Body of pancreas (tissue), 4 donors: ENCODE measurements around the gene ACVR2A. TPM values are rescaled to one million over a fixed set of nuclear protein-coding genes. Genes with fewer than 3 reads are reported as not detected.
A peak's percentile ranks its signal among the peaks of the same experiment; 100 is the strongest.

ENCODE experiments used
- ATAC-seq: fragments of 150-250 bp; one replicate; pipeline ENCODE4 v1.9.1; 2016
- DNase-seq, 4 donors: peaks; one replicate each; pipeline ENCODE4 v3.0.0-alpha.2; 2019
- H3K27ac ChIP-seq, 4 donors: fragments of 200-600 bp; sonication (generic); 1 replicate in 3 of 4; 2 replicates in 1 of 4; pipeline versions ENCODE4 v1.5.1 to v1.6.1; 2016 to 2019; ENCODE audit warnings: mild to moderate bottlenecking in 1 of 4, mixed read lengths in 1 of 4, moderate library complexity in 1 of 4
- H3K27me3 ChIP-seq, 2 donors: fragments of 200-600 bp; sonication (generic); one replicate each; pipeline ENCODE4 v1.6.0; 2016; ENCODE audit warnings: mild to moderate bottlenecking in 1 of 2
- H3K36me3 ChIP-seq, 2 donors: fragments of 200-600 bp; sonication (generic); replicated peaks in 1 of 2; 2 replicates each; pipeline ENCODE4 v1.5.1; 2016; ENCODE audit warnings: low read depth in 2 of 2; ENCODE audit not compliant: insufficient read depth in 1 of 2
- H3K4me1 ChIP-seq: fragments of 200-600 bp; sonication (generic); one replicate; pipeline ENCODE4 v1.6.0; 2016
- H3K4me3 ChIP-seq, 2 donors: fragments of 200-600 bp; sonication (generic); 1 replicate in 1 of 2; 2 replicates in 1 of 2; pipeline ENCODE4 v1.5.1; 2016 to 2019
- H3K9me3 ChIP-seq, 3 donors: fragments of 200-600 bp; sonication (generic); 1 replicate in 2 of 3; 2 replicates in 1 of 3; pipeline ENCODE4 v1.5.1; 2016
- POLR2A ChIP-seq, 3 donors: fragments of 450-650 bp; IDR thresholded peaks; one replicate each; pipeline ENCODE4 v1.6.1; 2016; ENCODE audit warnings: antibody characterized with exemption in 3 of 3, mild to moderate bottlenecking in 2 of 3
- WGBS, 2 donors: methylation state at CpG; one replicate each; pipeline ENCODE4 v1.1.5; 2017; 5-methylcytosine and 5-hydroxymethylcytosine counted together
- intact Hi-C: fragments of 100-400 bp; cut with DNase I; formaldehyde crosslinking; loops from one replicate; pipeline ENCODE4 v1.15.1; 2023
- total RNA-seq, 2 donors: library from RNA; depleted of rRNA; stranded (reverse); fragments of >200 nt; gene quantifications; one replicate each; pipeline ENCODE4 v1.1.0, GENCODE V29; 2016
- TF ChIP-seq, protein P1 (sequence below), 7 experiments: fragments of 450-650 bp in 4 of 7; fragments of 200-600 bp in 3 of 7; sonication (generic) in 3 of 7; IDR thresholded peaks; one replicate each; pipeline ENCODE4 v1.5.1; 2016 to 2019; ENCODE audit warnings: antibody characterized with exemption in 7 of 7

Gene ACVR2A
- total RNA-seq, 2 donors from 2014 or later: 5.6 to 25.9 TPM

DNA sequence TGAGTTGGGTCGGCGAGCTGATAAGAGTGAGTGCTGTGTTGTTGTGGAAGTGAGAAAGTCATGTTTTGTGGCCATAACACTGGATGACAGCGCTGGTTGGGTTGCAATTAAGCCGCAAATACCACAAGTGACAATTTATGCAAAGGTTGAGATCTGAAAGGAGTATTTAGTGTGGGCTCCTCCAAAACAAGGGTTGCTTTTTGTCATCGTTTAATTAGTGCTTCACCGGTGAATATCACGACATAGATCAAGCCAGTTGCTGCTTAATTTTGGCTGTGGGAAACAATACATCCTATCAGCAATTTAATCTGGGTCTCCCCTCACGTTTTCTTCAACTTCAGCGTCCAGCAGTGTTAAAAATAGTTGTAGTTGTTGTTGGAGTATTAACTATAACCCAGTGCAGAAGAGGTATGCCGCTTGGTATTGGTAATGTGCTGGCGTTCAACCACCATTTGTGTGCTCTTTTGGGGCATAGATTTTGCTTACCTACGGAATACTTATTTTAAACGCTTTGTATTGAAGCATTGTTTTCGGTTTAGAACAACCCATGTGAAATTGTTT lies 662 bp downstream of the ACVR2A start:
- H3K4me1 ChIP-seq: peaks cover 40% of the 10 kb centered on the region
- ATAC-seq (no peak), DNase-seq (no peak)
- TF ChIP-seq, protein P1, sequence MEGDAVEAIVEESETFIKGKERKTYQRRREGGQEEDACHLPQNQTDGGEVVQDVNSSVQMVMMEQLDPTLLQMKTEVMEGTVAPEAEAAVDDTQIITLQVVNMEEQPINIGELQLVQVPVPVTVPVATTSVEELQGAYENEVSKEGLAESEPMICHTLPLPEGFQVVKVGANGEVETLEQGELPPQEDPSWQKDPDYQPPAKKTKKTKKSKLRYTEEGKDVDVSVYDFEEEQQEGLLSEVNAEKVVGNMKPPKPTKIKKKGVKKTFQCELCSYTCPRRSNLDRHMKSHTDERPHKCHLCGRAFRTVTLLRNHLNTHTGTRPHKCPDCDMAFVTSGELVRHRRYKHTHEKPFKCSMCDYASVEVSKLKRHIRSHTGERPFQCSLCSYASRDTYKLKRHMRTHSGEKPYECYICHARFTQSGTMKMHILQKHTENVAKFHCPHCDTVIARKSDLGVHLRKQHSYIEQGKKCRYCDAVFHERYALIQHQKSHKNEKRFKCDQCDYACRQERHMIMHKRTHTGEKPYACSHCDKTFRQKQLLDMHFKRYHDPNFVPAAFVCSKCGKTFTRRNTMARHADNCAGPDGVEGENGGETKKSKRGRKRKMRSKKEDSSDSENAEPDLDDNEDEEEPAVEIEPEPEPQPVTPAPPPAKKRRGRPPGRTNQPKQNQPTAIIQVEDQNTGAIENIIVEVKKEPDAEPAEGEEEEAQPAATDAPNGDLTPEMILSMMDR (IDR thresholded peaks at IDR 0.05): no peak
- no peak for TF ChIP-seq POLR2A (IDR thresholded peaks at IDR 0.05)
- no peaks in the 10 kb centered on the region for H3K36me3 ChIP-seq
- intact Hi-C loops: no loop called here
- peak overlapping the region; percentile 31 to 69 for H3K4me3 ChIP-seq
- no peaks in the 10 kb centered on the region for H3K27me3 ChIP-seq
- H3K9me3 ChIP-seq: no peaks in the 10 kb centered on the region
- 0 to 1% methylated on average over 14 of the region's 14 CpGs for WGBS, 2 donors
- H3K27ac ChIP-seq: peak overlapping the region; percentile 22 to 98 (median 90)

DNA sequence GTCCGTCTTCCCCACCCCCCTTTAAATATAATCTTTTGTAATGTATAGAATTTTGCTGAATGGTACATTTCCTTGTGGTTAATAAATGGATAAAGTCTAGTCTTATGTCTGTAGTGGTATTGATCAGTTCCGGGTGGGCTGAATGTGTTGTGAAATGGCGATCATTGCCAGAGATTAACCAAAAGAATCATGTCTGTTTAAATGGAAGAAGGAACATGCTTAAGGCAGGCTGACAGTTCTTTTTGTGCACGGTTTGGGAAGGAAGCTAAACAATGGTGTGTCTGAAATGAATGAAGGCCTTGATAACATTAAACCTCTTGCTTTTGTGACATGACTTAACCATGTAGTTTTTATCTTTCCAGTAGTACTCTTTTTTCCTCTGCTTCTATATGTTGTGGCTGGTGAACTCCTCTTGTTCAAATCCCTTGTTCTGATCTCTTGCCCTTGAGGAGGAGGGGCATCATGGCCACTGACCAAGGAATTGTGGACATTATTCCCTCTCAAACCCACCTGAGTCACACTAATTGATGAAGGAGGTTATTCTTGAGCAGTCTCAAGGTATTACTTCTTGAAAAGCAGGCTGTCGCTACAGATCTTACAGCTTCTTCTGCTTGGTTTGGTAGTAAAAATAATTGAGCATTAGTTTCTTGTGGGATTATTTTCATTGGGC lies 1.7 kb downstream of the ACVR2A start:
- WGBS, 2 donors: 11 to 14% methylated on average over 5 of the region's 5 CpGs
- DNase-seq: no peak
- Histone ChIP-seq H3K36me3 (no peaks in the 10 kb centered on the region), H3K27ac (peak overlapping the region in 2 of 4 donors; percentile 85 to 98), H3K4me1 (peaks cover 49% of the 10 kb centered on the region), H3K4me3 (no peak overlapping the region), H3K27me3 (no peaks in the 10 kb centered on the region), H3K9me3 (no peaks in the 10 kb centered on the region)
- no peak for ATAC-seq
- TF ChIP-seq, protein P1 (IDR thresholded peaks at IDR 0.05): no peak
- TF ChIP-seq POLR2A (IDR thresholded peaks at IDR 0.05): no peak
- intact Hi-C loops: no loop called here

DNA sequence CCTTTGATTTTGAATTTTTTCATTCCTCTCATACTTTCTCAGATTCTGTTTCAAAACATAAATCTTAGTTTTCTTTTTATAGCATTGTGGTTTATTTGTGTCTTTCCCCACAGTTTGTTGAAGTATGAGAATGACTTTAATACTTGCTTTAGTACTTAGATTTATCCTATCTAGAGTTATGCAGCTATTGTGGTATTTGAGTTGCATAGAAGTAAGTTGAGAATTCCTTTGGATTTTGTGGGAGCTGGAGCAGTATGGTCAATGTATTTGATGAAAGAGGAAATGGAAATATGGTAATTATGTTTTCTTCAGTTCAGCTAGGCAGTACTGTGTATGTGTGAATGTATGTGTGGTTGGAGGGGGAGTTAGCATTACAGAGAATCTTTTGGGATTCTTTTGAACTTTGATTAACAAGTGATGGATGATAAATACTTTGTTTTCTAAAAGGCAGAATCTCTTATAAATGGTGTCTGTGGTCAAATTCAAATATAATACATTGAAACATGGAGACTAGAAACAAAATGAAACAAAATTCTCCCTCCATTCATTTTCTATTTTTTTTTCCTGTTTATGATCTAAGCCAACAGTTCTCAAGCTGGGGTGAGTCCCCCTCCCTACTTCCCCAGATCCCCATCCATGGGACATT lies 3.0 kb downstream of the ACVR2A start:
- Histone ChIP-seq H3K36me3 (no peaks in the 10 kb centered on the region), H3K9me3 (no peaks in the 10 kb centered on the region), H3K27ac (no peak overlapping the region), H3K27me3 (no peaks in the 10 kb centered on the region), H3K4me3 (no peak overlapping the region), H3K4me1 (peaks cover 47% of the 10 kb centered on the region)
- DNase-seq (no peak), ATAC-seq (no peak)
- TF ChIP-seq POLR2A (IDR thresholded peaks at IDR 0.05): no peak
- TF ChIP-seq, protein P1 (IDR thresholded peaks at IDR 0.05): no peak
- intact Hi-C loops: no loop called here

DNA sequence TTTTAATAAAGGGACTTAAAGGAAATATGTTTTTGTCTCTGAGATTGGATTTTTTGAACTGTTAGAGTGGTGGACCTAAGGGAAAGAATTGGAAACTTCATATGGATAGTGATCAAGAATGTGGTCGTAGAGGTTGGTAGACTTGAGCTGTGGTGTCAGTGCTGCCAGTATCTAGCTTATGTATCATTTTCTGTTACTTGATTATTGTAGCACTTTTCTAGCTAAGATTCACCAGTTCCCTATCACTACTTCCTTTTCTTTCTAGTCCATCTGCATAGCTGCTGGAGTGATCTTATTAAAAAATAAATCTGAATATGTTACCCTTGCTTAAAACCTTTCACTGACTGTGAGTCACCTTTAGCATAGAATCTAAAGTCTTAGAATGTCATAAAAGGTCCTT lies 6.0 kb downstream of the ACVR2A start:
- Histone ChIP-seq H3K27ac (no peak overlapping the region), H3K4me1 (peaks cover 52% of the 10 kb centered on the region), H3K36me3 (no peaks in the 10 kb centered on the region), H3K4me3 (no peak overlapping the region), H3K9me3 (no peaks in the 10 kb centered on the region), H3K27me3 (no peaks in the 10 kb centered on the region)
- intact Hi-C loops: no loop called here
- DNase-seq (no peak), ATAC-seq (no peak)
- no peak for TF ChIP-seq POLR2A (IDR thresholded peaks at IDR 0.05)
- 76 to 86% methylated on average over 1 of the region's 1 CpG for WGBS, 2 donors

DNA sequence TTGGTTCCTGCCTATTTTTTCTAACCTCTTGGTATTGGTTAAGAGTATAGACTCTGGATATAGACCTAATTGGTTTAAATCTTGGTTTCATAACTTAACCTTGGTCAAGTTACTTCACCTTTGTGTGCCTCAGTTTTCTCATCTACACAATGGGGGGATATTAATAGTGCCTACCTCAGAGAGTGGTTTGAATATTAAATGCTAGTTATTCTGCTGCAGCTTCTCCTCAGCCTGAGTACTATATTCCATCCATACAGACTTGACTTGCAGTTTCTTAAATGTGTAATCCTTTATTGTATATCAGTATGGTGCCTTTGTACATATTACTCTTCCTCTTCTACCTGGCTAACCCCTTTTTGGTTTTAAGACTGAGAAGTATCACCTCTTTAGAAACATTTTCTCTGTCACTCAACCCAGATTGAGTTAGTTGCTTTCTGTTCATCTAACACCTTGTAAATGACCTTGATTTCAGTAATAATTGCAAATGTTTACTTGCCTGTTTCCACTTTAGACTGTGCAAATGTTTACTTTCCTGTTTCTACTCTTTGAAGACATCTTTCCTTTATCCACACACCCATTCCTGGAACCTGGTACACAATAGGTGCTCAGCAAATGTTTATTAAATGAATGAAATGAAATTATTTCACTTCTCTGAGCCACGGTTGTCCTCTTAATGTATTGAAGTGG lies 6.6 kb downstream of the ACVR2A start:
- Histone ChIP-seq H3K27ac (no peak overlapping the region), H3K9me3 (no peaks in the 10 kb centered on the region), H3K36me3 (no peaks in the 10 kb centered on the region), H3K27me3 (no peaks in the 10 kb centered on the region), H3K4me1 (peaks cover 56% of the 10 kb centered on the region), H3K4me3 (no peak overlapping the region)
- ATAC-seq (peak; percentile 45), DNase-seq (no peak)
- TF ChIP-seq, protein P1 (IDR thresholded peaks at IDR 0.05): no peak
- WGBS, 2 donors: 18 to 21% methylated on average over 1 of the region's 1 CpG
- intact Hi-C loops: no loop called here
